Activated CD4-positive, alpha-beta T cell treated with anti-CD3 and anti-CD28 coated beads, Interleukin-2, amount 10 ng/mL, durations not matched to agents 7 days and 5 days (primary cell): ENCODE results near the gene EXOSC5. TPM values are rescaled to one million over a fixed set of nuclear protein-coding genes. Genes with fewer than 3 reads are reported as not detected.

Source experiments
- CTCF ChIA-PET: fragments of 350-600 bp; sonication (Branson Sonifier 250); formaldehyde crosslinking; loops from one replicate; lab custom pipeline; 2021; ENCODE audit warnings: antibody characterized with exemption; lab: Charles Lee
- POLR2A ChIA-PET: fragments of 350-600 bp; sonication (Branson Sonifier 250); formaldehyde crosslinking; loops from one replicate; lab custom pipeline; 2021; ENCODE audit warnings: antibody characterized with exemption; lab: Charles Lee
- DNase-seq: peaks from one replicate; pipeline ENCODE4 v3.0.0-alpha.2; 2020
- H3K27ac Mint-ChIP-seq: one replicate; pipeline ENCODE4 v1.8.0; 2021; ENCODE audit warnings: mild to moderate bottlenecking, moderate library complexity, mixed read lengths
- H3K27me3 Mint-ChIP-seq: one replicate; pipeline ENCODE4 v1.8.0; 2021; ENCODE audit warnings: mixed read lengths
- H3K36me3 Mint-ChIP-seq: one replicate; pipeline ENCODE4 v1.8.0; 2021; ENCODE audit warnings: low read depth, mixed read lengths
- H3K4me1 Mint-ChIP-seq: one replicate; pipeline ENCODE4 v1.8.0; 2021; ENCODE audit warnings: mixed read lengths
- H3K4me3 Mint-ChIP-seq: one replicate; pipeline ENCODE4 v1.8.0; 2021; ENCODE audit warnings: mild to moderate bottlenecking, moderate library complexity, mixed read lengths
- H3K9me3 Mint-ChIP-seq: one replicate; pipeline ENCODE4 v1.8.0; 2021; ENCODE audit warnings: mixed read lengths
- total RNA-seq, 2 experiments: library from RNA; stranded (reverse); gene quantifications; one replicate each; pipeline ENCODE4 v1.2.3, GENCODE V29; 2021

EXOSC5 gene
- total RNA-seq, 2 experiments from 2014 or later, result 21.1 to 26.9 TPM

DNA sequence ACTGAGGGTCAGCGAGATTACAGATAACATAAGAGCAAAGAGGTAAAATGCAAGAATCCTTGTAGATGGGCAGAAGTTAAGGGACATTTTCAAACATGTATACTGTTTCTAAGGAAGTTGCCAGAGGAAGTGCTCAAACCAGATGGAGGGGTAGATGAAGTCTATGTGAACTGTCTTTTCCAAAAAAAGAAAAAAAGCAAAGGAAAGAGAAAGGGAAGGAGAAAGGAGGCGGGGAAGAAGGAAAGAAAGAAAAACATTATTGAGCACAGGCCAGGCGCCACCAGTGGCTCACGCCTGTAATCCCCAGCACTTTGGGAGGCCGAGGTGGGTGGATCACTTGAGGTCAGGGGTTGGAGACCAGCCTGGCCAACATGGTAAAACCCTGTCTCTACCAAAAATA is 37.3 kb upstream of the EXOSC5 start:
- ChIA-PET POLR2A (no interaction called here), CTCF (interaction anchor here (0.9 kb wide), 1 partner anchor 101 kb away, joined by 3 read pairs; no protein-coding TSS in a partner anchor)
- DNase-seq, result no peak
- H3K36me3 Mint-ChIP-seq, result peaks cover 25% of the 10 kb centered on the region
- H3K27me3 Mint-ChIP-seq, result no peaks in the 10 kb centered on the region
- H3K4me1 Mint-ChIP-seq, result peaks cover 24% of the 10 kb centered on the region
- H3K27ac Mint-ChIP-seq, result peak overlapping the region; percentile 22
- H3K4me3 Mint-ChIP-seq, result no peak overlapping the region
- H3K9me3 Mint-ChIP-seq, result no peaks in the 10 kb centered on the region

DNA sequence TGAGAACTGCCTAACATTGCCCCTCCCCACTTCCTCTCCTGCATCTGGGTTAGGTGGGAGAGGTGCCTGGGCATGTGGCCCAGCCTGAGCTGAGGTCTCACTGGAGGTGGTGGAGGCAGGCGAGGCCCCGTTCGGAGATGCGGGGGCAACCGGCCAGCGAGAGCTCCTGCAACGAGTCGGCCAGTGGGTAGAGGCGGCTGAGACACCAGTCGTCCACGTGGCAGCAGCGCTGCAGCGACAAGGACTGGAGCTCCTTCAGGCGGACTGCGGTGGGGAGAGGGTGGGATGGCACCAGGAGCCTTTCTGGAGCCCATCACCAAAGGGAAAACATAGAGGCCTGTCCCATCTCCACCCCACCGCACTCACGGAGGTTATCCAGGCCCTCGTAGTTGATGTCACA is 36.0 kb upstream of the EXOSC5 start:
- peaks cover 27% of the 10 kb centered on the region for H3K36me3 Mint-ChIP-seq
- DNase-seq, result no peak
- POLR2A ChIA-PET, result no interaction called here
- no peak overlapping the region for H3K4me3 Mint-ChIP-seq
- H3K4me1 Mint-ChIP-seq, result peaks cover 28% of the 10 kb centered on the region
- H3K27me3 Mint-ChIP-seq, result no peaks in the 10 kb centered on the region
- CTCF ChIA-PET, result interaction anchor here (0.6 to 1.3 kb wide), 2 partner anchors 171 to 250 kb away, joined by 3 read pairs; no protein-coding TSS in a partner anchor
- H3K9me3 Mint-ChIP-seq, result no peaks in the 10 kb centered on the region
- H3K27ac Mint-ChIP-seq, result no peak overlapping the region

GRCh38 chr19:41431426-41432386 is 34.5 kb upstream of the EXOSC5 start:
- H3K4me3 Mint-ChIP-seq, result no peak overlapping the region
- peaks cover 34% of the 10 kb centered on the region for H3K4me1 Mint-ChIP-seq
- no peaks in the 10 kb centered on the region for H3K27me3 Mint-ChIP-seq
- no peaks in the 10 kb centered on the region for H3K9me3 Mint-ChIP-seq
- H3K27ac Mint-ChIP-seq, result no peak overlapping the region
- DNase-seq, result peak; percentile 30
- ChIA-PET CTCF (interaction anchor here (1.1 to 1.5 kb wide), 3 partner anchors 9 to 63 kb away, joined by 3 to 10 read pairs (median 4); partner anchors contain the start of gene DMAC2), POLR2A (no interaction called here)
- peaks cover 23% of the 10 kb centered on the region for H3K36me3 Mint-ChIP-seq

- ChIA-PET CTCF (interaction anchor here (0.5 to 1.5 kb wide), 4 partner anchors 9 to 130 kb away, joined by 3 to 10 read pairs (median 4); partner anchors contain the start of gene DMAC2), POLR2A (no interaction called here)
- H3K27ac Mint-ChIP-seq, result no peak overlapping the region
- no peaks in the 10 kb centered on the region for H3K9me3 Mint-ChIP-seq
- no peak for DNase-seq
- no peaks in the 10 kb centered on the region for H3K27me3 Mint-ChIP-seq
- no peak overlapping the region for H3K4me3 Mint-ChIP-seq
- H3K36me3 Mint-ChIP-seq, result peaks cover 18% of the 10 kb centered on the region
- peaks cover 35% of the 10 kb centered on the region for H3K4me1 Mint-ChIP-seq
Measured at GRCh38 chr19:41430922-41431321, 33.8 kb upstream of the EXOSC5 start.

DNA sequence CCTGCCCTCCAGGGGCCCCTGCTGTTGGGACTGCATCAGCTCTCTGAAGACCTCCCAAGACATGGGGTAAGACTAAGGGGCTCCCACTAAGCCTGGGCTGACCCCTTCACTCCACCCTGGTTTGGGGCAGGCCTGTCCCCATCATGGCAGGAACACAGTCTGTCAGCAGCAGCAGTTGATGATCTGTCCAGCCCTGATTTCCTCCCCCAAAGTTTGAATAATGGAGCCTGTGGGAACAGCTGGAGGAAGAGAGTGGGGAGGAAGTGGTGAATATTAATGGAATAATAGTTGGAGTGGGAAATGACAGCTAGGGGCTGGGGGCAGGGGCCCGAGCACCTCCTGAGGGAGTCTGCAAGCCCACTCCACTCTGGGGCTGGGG is 31.3 kb upstream of the EXOSC5 start:
- H3K4me1 Mint-ChIP-seq, result peaks cover 42% of the 10 kb centered on the region
- POLR2A ChIA-PET, result no interaction called here
- CTCF ChIA-PET, result interaction anchor here (0.8 to 1.7 kb wide), 2 partner anchors 11 to 22 kb away, joined by 3 to 4 read pairs; partner anchors contain the start of gene DMAC2
- H3K4me3 Mint-ChIP-seq, result peak overlapping the region; percentile 73
- no peaks in the 10 kb centered on the region for H3K9me3 Mint-ChIP-seq
- peak overlapping the region; percentile 78 for H3K27ac Mint-ChIP-seq
- H3K36me3 Mint-ChIP-seq, result peaks cover 18% of the 10 kb centered on the region
- H3K27me3 Mint-ChIP-seq, result no peaks in the 10 kb centered on the region
- DNase-seq, result no peak

DNA sequence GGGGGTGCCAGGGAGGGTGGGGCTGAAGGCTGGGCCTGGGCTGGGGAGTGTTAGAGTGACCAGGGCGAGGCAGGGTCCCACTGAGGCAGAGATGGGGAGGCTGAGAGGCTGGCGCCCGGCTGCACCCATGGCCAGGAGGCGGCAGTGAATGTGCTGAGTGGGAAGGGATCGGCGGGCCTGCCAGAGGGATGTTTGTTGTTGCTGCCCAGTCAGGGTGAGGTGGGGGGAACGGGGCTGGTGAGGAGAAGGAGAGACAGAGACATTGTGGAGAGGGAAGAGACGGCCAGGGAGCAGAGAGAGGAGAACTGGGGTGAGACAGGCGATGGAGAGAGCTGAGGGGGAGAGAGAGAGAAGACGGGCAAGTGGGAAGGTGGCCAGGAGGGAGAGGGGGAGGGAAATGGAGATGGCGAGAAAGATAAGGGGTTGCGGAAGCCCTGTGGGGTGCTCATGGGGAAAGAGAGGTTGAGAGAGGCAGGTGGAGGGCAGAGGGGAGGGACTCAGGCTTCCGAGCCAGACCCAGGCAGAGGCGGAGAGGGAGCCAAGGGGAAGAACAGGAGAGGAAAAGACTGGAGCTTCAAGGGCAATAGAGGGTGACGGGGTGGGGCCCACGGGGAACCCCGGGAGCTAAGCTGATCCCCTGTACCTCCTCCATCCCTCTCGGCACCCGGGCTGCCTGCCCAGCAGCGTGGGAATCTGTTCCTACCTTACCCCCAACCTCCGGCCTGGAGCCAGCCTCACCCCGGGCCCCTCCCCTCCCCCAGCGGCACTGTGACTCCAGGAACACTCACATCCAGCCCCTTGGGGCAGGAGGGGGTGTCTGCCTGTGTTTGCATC is 30.7 kb upstream of the EXOSC5 start:
- H3K36me3 Mint-ChIP-seq, result peaks cover 15% of the 10 kb centered on the region

GRCh38 chr19:41426952-41427646 is 29.9 kb upstream of the EXOSC5 start, which contains the start of gene B3GNT8:
Gene B3GNT8, minus strand, starts transcription at chr19:41427374. Its CDS starts 596 bp downstream, at chr19:41426778.
- CTCF ChIA-PET, result no interaction called here
- H3K4me1 Mint-ChIP-seq, result peaks cover 42% of the 10 kb centered on the region
- no peaks in the 10 kb centered on the region for H3K27me3 Mint-ChIP-seq
- peak within 1 kb of the TSS; percentile 73 for H3K4me3 Mint-ChIP-seq
- POLR2A ChIA-PET, result no interaction called here
- peaks cover 11% of the 10 kb centered on the region for H3K36me3 Mint-ChIP-seq
- no peaks in the 10 kb centered on the region for H3K9me3 Mint-ChIP-seq
- H3K27ac Mint-ChIP-seq, result peak within 1 kb of the TSS; percentile 78
- peak; percentile 51 for DNase-seq

More for the DNA sequence above, 30.7 kb upstream of the EXOSC5 start:
- Mint-ChIP-seq H3K27me3 (no peaks in the 10 kb centered on the region), H3K9me3 (no peaks in the 10 kb centered on the region), H3K27ac (peak overlapping the region; percentile 78), H3K4me3 (peak overlapping the region; percentile 73), H3K4me1 (peaks cover 42% of the 10 kb centered on the region)
- CTCF ChIA-PET, result interaction anchor here (0.8 to 1.7 kb wide), 2 partner anchors 11 to 23 kb away, joined by 3 to 4 read pairs; partner anchors contain the start of gene DMAC2
- peak; percentile 40 for DNase-seq
- POLR2A ChIA-PET, result no interaction called here

DNA sequence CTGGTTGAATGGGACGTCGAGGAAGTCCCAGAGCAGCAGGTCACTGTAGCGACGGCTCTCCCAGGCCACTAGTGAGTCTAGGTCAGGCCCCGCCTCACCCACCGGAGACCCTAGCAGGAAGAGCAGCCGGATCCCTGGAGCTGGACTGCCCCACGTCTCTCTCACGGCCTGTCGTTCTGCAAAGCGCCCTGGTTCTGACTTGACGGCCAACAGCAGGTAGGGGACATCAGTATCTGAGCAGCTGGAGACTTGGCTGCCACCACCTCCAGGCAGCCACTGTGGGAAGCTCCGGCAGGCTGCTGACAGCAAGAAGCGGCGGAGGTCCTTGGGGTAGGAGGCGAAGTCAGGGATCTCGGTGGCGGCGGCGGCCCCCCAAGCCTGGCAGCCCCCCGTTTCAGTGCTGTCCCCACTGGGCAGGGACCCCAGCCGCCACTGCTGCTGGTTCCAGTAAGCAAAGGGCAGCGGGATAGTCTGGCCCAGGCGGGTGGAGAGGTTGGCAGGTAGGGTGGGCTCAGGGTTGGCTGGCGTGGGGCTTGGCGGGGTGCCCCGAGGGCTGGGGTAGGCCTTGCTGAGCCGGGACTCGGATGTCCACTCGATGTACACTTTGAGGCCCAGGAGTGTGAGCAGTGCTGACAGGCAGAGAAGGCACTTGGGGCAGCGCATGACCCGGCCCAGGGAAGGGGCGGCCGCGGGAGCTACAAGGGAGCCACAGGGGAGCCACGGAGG is 29.1 kb upstream of the EXOSC5 start:
- Mint-ChIP-seq H3K4me3 (no peak overlapping the region), H3K9me3 (no peaks in the 10 kb centered on the region), H3K4me1 (peaks cover 42% of the 10 kb centered on the region), H3K36me3 (peaks cover 9% of the 10 kb centered on the region), H3K27me3 (no peaks in the 10 kb centered on the region), H3K27ac (peak overlapping the region; percentile 77)
- POLR2A ChIA-PET, result interaction anchor here (0.7 kb wide), 1 partner anchor 193 kb away, joined by 5 read pairs; no protein-coding TSS in a partner anchor
- no peak for DNase-seq
- CTCF ChIA-PET, result no interaction called here

DNA sequence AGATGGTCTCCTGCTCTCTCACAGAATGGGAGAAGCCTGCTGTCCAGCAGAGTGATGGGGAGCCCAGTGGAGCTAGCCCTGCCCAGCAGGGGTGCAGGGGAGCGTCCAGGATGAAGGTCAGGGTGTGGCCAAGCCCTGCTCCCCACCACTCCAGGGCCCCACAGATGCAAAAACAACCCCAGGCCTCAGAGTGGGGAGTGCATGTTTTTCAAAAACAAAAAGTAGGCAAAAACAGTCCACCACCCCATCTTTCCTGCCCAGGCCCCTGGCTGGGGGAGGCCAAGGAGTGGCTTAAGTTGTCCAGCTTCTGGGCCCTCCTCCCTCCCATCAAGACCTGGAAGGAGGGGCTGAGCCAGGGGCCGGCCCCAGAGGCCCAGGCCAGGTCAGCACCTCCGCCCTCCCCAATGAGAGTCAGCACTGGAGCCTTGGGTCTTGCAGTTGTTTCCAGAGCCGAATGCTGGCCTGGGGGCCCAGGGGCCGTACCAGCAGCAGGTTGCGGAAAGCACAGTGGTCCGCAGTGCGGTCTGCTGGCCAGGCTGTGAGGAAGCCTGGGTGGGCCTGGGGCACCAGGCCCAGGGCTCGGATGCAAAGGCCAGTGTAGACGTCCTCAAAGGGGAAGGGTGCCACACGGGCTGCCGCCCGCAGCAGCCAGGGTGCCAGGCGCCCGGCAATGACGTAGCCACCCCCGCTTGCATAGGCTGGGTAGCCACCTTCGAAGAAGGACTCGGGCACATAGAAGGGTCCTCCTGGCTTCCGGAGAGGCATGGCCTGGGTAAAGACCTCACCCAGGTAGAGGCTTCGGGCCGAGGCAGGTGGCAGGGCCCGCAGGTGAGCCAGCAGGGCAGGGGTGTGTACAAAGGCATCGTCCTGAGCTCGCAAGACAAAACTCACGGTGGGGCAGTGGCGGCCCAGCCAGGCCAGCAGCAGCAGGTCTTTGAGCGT is 28.3 kb upstream of the EXOSC5 start:
- peaks cover 12% of the 10 kb centered on the region for H3K36me3 Mint-ChIP-seq
- H3K27ac Mint-ChIP-seq, result peak overlapping the region; percentile 78
- DNase-seq, result no peak
- peaks cover 40% of the 10 kb centered on the region for H3K4me1 Mint-ChIP-seq
- H3K4me3 Mint-ChIP-seq, result no peak overlapping the region
- no peaks in the 10 kb centered on the region for H3K27me3 Mint-ChIP-seq
- CTCF ChIA-PET, result no interaction called here
- no peaks in the 10 kb centered on the region for H3K9me3 Mint-ChIP-seq
- POLR2A ChIA-PET, result interaction anchor here (0.7 kb wide), 1 partner anchor 194 kb away, joined by 5 read pairs; no protein-coding TSS in a partner anchor

- Mint-ChIP-seq H3K27ac (peak overlapping the region; percentile 78), H3K4me1 (peaks cover 40% of the 10 kb centered on the region), H3K27me3 (no peaks in the 10 kb centered on the region), H3K9me3 (no peaks in the 10 kb centered on the region), H3K4me3 (no peak overlapping the region), H3K36me3 (peaks cover 20% of the 10 kb centered on the region)
- DNase-seq, result no peak
- CTCF ChIA-PET, result interaction anchor here (0.6 to 1.0 kb wide), 3 partner anchors 26 to 217 kb away, joined by 3 to 4 read pairs (median 4); no protein-coding TSS in a partner anchor
- POLR2A ChIA-PET, result no interaction called here
Measured at GRCh38 chr19:41424335-41425173, 27.4 kb upstream of the EXOSC5 start.
